ENCODE measurements around the gene SORCS2. TPM values are rescaled to one million over a fixed set of nuclear protein-coding genes. Genes with fewer than 3 reads are reported as not detected.

SORCS2 gene
- total and polyA plus RNA-seq, 2 donors (not counting 1 experiment from before 2014, with no cell fraction given): not detected

DNA sequence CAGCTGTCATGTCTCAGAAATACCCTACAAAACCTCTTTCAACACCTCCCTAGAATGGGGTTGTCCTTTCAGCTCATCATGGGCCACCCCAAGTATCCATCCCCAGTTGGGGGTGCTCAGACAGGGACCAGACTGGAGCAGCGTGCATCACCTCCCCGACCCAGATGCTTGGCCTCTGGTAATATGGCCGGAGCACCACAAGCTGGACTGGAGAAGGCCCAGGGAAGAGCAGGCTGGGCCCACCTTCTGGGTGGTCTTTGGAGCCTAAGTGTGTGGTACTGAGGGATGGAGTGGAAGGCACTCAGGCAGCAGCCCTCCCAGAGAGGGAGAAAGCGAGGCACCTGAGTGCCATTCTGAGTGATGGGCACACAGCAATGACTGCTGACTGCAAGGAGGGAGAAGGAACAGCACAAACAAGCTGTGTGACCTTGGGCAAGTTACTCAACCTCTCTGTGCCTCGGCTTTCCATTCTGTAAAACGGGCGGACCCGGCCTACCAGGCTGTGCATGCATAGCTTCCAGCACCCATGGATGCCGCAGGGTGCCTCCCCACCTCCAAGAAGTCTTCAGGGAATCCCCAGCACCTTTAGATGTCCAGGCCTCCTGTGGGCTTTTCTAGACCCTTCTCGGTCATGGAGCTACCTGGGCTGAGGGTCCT is 519.1 kb downstream of the SORCS2 start:
- intact Hi-C loops (cut with micrococcal nuclease): no loop called here
- CTCF ChIA-PET: no interaction called here

DNA sequence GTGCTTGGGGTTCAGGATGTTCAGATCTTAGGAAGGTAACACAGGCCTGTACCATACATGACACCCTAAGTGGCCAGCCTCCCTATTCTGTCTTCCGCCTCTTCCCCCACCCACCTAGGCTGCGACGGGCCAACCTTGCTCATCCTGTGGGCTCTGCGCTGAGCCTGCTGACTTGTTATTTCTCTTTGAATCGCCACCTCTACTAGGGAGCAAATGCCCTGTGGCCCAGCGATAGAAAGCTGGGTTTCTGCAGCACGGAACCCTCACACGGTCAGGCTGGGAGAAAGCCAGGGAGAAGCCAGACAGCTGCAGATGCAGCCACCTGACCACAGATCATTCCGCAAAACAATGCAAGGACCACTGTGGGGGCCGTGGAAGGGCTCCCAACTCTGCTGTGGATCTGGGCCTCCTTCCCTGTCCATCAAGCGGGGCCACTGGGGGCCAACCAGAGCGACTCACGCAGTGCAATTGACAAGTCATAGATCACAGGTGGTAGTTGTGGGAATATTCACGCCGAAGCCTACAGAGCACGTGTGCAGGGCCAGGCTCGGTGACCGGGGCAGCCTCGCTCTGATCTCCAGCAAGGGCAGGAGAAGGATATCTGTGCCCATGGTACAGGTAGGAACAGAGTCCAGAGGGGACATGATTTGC is 519.8 kb downstream of the SORCS2 start:
- Mint-ChIP-seq H3K27me3 (peaks cover 7% of the 10 kb centered on the region), H3K4me3 (no peak overlapping the region), H3K27ac (no peak overlapping the region), H3K9me3 (ENCODE audit: insufficient read depth) (no peaks in the 10 kb centered on the region), H3K4me1 (no peaks in the 10 kb centered on the region)
- CTCF ChIA-PET: no interaction called here
- POLR2A ChIA-PET: no interaction called here
- Histone ChIP-seq H3K4me1 (ENCODE audit: control insufficient read depth in 2 of 2, insufficient read depth in 2 of 2, low read length in 2 of 2) (no peaks in the 10 kb centered on the region), H2AFZ (ENCODE audit: insufficient read depth, low read depth, low read length, poor library complexity, severe bottlenecking) (no peak overlapping the region), H3K27me3 (replicated peaks in 1 of 4; ENCODE audit: control extremely low read depth in 1 of 4, control insufficient read depth in 3 of 4, insufficient read depth in 4 of 4, low read length in 3 of 4) (no peaks in the 10 kb centered on the region), H3K36me3 (replicated peaks in 1 of 2; ENCODE audit: control extremely low read depth in 1 of 2, control insufficient read depth in 1 of 2, extremely low read depth in 1 of 2, insufficient read depth in 2 of 2, low read length in 1 of 2) (no peaks in the 10 kb centered on the region), H3K79me2 (ENCODE audit: control insufficient read depth, insufficient read depth, low read length) (no peaks in the 10 kb centered on the region), H3K4me3 (ENCODE audit: control extremely low read depth in 1 of 5, extremely low read depth in 1 of 5, insufficient read depth in 1 of 5, low read depth in 2 of 5, low read length in 4 of 5) (no peak overlapping the region), H3K27ac (ENCODE audit: low read length in 2 of 2) (no peak overlapping the region), H3K9me3 (ENCODE audit: control extremely low read depth in 1 of 3, control insufficient read depth in 2 of 3, insufficient read depth in 1 of 3, low read length in 2 of 3) (peaks cover 0 to 14% (median 0%) of the 10 kb centered on the region in 3 donors), H3K9ac (ENCODE audit: low read length) (no peak overlapping the region), H3K4me2 (replicated peaks; ENCODE audit: low read depth, low read length, poor library complexity, severe bottlenecking) (no peak overlapping the region), H4K20me1 (ENCODE audit: control insufficient read depth, insufficient read depth, low read length, poor library complexity, severe bottlenecking) (no peaks in the 10 kb centered on the region)
- TF ChIP-seq EZH2 (IDR thresholded peaks at IDR 0.05; ENCODE audit: borderline replicate concordance, insufficient read depth, low read depth, low read length, poor library complexity, severe bottlenecking): no peak
- TF ChIP-seq, protein P1, sequence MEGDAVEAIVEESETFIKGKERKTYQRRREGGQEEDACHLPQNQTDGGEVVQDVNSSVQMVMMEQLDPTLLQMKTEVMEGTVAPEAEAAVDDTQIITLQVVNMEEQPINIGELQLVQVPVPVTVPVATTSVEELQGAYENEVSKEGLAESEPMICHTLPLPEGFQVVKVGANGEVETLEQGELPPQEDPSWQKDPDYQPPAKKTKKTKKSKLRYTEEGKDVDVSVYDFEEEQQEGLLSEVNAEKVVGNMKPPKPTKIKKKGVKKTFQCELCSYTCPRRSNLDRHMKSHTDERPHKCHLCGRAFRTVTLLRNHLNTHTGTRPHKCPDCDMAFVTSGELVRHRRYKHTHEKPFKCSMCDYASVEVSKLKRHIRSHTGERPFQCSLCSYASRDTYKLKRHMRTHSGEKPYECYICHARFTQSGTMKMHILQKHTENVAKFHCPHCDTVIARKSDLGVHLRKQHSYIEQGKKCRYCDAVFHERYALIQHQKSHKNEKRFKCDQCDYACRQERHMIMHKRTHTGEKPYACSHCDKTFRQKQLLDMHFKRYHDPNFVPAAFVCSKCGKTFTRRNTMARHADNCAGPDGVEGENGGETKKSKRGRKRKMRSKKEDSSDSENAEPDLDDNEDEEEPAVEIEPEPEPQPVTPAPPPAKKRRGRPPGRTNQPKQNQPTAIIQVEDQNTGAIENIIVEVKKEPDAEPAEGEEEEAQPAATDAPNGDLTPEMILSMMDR (IDR thresholded peaks at IDR 0.05): no peak
- 95% methylated on average over 19 of the region's 19 CpGs for WGBS (ENCODE audit: insufficient coverage)
- intact Hi-C loops (cut with micrococcal nuclease): no loop called here
- DNase-seq (no peak), ATAC-seq (ENCODE audit: low read depth) (no peak)

More for the DNA sequence above, 519.1 kb downstream of the SORCS2 start:
- no peak overlapping the region for H3K9ac ChIP-seq (ENCODE audit: low read length)
- Mint-ChIP-seq H3K4me3 (no peak overlapping the region), H3K27me3 (peaks cover 3% of the 10 kb centered on the region), H3K27ac (no peak overlapping the region), H3K9me3 (ENCODE audit: insufficient read depth) (no peaks in the 10 kb centered on the region), H3K4me1 (no peaks in the 10 kb centered on the region)
- H3K27ac ChIP-seq (ENCODE audit: low read length in 2 of 2): no peak overlapping the region
- no peaks in the 10 kb centered on the region for H3K4me1 ChIP-seq (ENCODE audit: control insufficient read depth in 2 of 2, insufficient read depth in 2 of 2, low read length in 2 of 2)
- no peak overlapping the region for H2AFZ ChIP-seq (ENCODE audit: insufficient read depth, low read depth, low read length, poor library complexity, severe bottlenecking)
- peaks cover 0 to 14% (median 0%) of the 10 kb centered on the region in 3 donors for H3K9me3 ChIP-seq (ENCODE audit: control extremely low read depth in 1 of 3, control insufficient read depth in 2 of 3, insufficient read depth in 1 of 3, low read length in 2 of 3)
- H3K4me2 ChIP-seq (replicated peaks; ENCODE audit: low read depth, low read length, poor library complexity, severe bottlenecking): no peak overlapping the region
- no peak overlapping the region for H3K4me3 ChIP-seq (ENCODE audit: control extremely low read depth in 1 of 5, extremely low read depth in 1 of 5, insufficient read depth in 1 of 5, low read depth in 2 of 5, low read length in 4 of 5)
- no peaks in the 10 kb centered on the region for H3K27me3 ChIP-seq (replicated peaks in 1 of 4; ENCODE audit: control extremely low read depth in 1 of 4, control insufficient read depth in 3 of 4, insufficient read depth in 4 of 4, low read length in 3 of 4)
- H3K36me3 ChIP-seq (replicated peaks in 1 of 2; ENCODE audit: control extremely low read depth in 1 of 2, control insufficient read depth in 1 of 2, extremely low read depth in 1 of 2, insufficient read depth in 2 of 2, low read length in 1 of 2): no peaks in the 10 kb centered on the region
- TF ChIP-seq, protein P1 (IDR thresholded peaks at IDR 0.05): no peak
- no peak for TF ChIP-seq EZH2 (IDR thresholded peaks at IDR 0.05; ENCODE audit: borderline replicate concordance, insufficient read depth, low read depth, low read length, poor library complexity, severe bottlenecking)
- WGBS (ENCODE audit: insufficient coverage): 92% methylated on average over 9 of the region's 10 CpGs
- no peak for DNase-seq
- H3K79me2 ChIP-seq (ENCODE audit: control insufficient read depth, insufficient read depth, low read length): no peaks in the 10 kb centered on the region
- ATAC-seq (ENCODE audit: low read depth): no peak
- no peaks in the 10 kb centered on the region for H4K20me1 ChIP-seq (ENCODE audit: control insufficient read depth, insufficient read depth, low read length, poor library complexity, severe bottlenecking)
- POLR2A ChIA-PET: no interaction called here
